ENCODE data around the gene GTF2H4. TPM values are rescaled to one million over a fixed set of nuclear protein-coding genes. Genes with fewer than 3 reads are reported as not detected.

GTF2H4 gene
- total and polyA plus RNA-seq, 2 of the 8 experiments (the other 6 are each of a cell fraction or from before 2014, with no cell fraction given) = 42.3 to 53.4 TPM

GRCh38 chr6:30948811-30949210 is 40.8 kb downstream of the GTF2H4 start:
- H4K5ac ChIP-seq (ENCODE audit: insufficient read length, low read depth, low read length) = no peak overlapping the region
- no peak overlapping the region for H3K4ac ChIP-seq (replicated peaks; ENCODE audit: insufficient read length, low read depth, low read length)
- H3K9ac ChIP-seq (replicated peaks in 1 of 4; ENCODE audit: extremely low read depth in 1 of 4, low read depth in 3 of 4, low read length in 3 of 4) = no peak overlapping the region
- FAIRE-seq (no peak), DNase-seq (ENCODE audit: low read depth in 1 of 2, low spot score in 2 of 2) (no peak)
- H3K9me3 ChIP-seq (ENCODE audit: insufficient read depth in 2 of 2, low read depth in 1 of 2, low read length in 1 of 2) = no peaks in the 10 kb centered on the region
- no peak overlapping the region for H3K14ac ChIP-seq (ENCODE audit: insufficient read length)
- H3K36me3 ChIP-seq (ENCODE audit: control insufficient read depth in 2 of 4, insufficient read depth in 4 of 4, low read length in 3 of 4) = no peaks in the 10 kb centered on the region
- CTCF ChIA-PET (ENCODE audit: partially characterized antibody) = no interaction called here
- H2AFZ ChIP-seq (ENCODE audit: low read length) = no peak overlapping the region
- no peak overlapping the region for H2BK5ac ChIP-seq (ENCODE audit: low read depth, low read length)
- H4K8ac ChIP-seq (ENCODE audit: extremely low read depth, insufficient read depth, low read length) = no peak overlapping the region
- H2AK5ac ChIP-seq (ENCODE audit: low read depth, low read length) = no peak overlapping the region
- H4K20me1 ChIP-seq (replicated peaks in 1 of 2; ENCODE audit: control insufficient read depth in 1 of 2, insufficient read depth in 2 of 2, low read length in 2 of 2) = no peaks in the 10 kb centered on the region
- H3K23me2 ChIP-seq (ENCODE audit: low read depth, low read length) = no peaks in the 10 kb centered on the region; the same call in 1 of the 2 replicates
- no peak overlapping the region for H3K27ac ChIP-seq (ENCODE audit: low read depth, low read length)
- no peaks in the 10 kb centered on the region for H3K79me2 ChIP-seq (ENCODE audit: control insufficient read depth in 1 of 2, insufficient read depth in 2 of 2, low read length in 2 of 2)
- no peak overlapping the region for H2BK120ac ChIP-seq (replicated peaks; ENCODE audit: low read depth, low read length)
- peaks cover 0 to 3% (median 0%) of the 10 kb centered on the region in 4 experiments; a peak in 1 of 7 replicates for H3K4me1 ChIP-seq (replicated peaks in 1 of 4; ENCODE audit: control insufficient read depth in 3 of 4, insufficient read depth in 4 of 4, low read length in 3 of 4)
- TF ChIP-seq EGR1 (IDR thresholded peaks at IDR 0.05; ENCODE audit: borderline replicate concordance, low read depth, low read length) = no peak
- TF ChIP-seq KDM4A (IDR thresholded peaks at IDR 0.05; ENCODE audit: low read depth, low read length, severe bottlenecking) = no peak
- no peak for TF ChIP-seq SAP30 (IDR thresholded peaks at IDR 0.05; ENCODE audit: insufficient read depth, insufficient replicate concordance, low read length)
- no peak for TF ChIP-seq TEAD4 (IDR thresholded peaks at IDR 0.05; ENCODE audit: low read depth, low read length)
- TF ChIP-seq GABPA (IDR thresholded peaks at IDR 0.05; ENCODE audit: borderline replicate concordance, insufficient read depth, low read length) = no peak
- no peak for TF ChIP-seq SIN3A (conservative IDR thresholded peaks at IDR 0.05 in 1 of 2, IDR thresholded peaks at IDR 0.05 in 1 of 2; ENCODE audit: low read depth in 1 of 2, low read length in 2 of 2)
- TF ChIP-seq POLR2AphosphoS5 (IDR thresholded peaks at IDR 0.05; ENCODE audit: low read depth, low read length) = no peak
- no peak for TF ChIP-seq RNF2 (IDR thresholded peaks at IDR 0.05; ENCODE audit: borderline replicate concordance, low read depth, low read length, missing control alignments, poor library complexity, severe bottlenecking)
- TF ChIP-seq BCL11A (IDR thresholded peaks at IDR 0.05; ENCODE audit: low read depth in 2 of 2, low read length in 2 of 2) = no peak
- TF ChIP-seq MAFK (IDR thresholded peaks at IDR 0.05; ENCODE audit: low read depth, low read length) = no peak
- no peak for TF ChIP-seq MAX (IDR thresholded peaks at IDR 0.05)
- no peak for TF ChIP-seq JUND (IDR thresholded peaks at IDR 0.05; ENCODE audit: low read length)
- no peak for TF ChIP-seq SP2 (IDR thresholded peaks at IDR 0.05; ENCODE audit: low read length)
- TF ChIP-seq CREB1 (IDR thresholded peaks at IDR 0.05) = no peak
- POLR2A ChIA-PET (ENCODE audit: partially characterized antibody) = interaction anchor here (0.5 kb wide), 1 partner anchor 239 kb away, joined by 3 read pairs; no protein-coding TSS in a partner anchor
- no peak overlapping the region for H4K91ac ChIP-seq (replicated peaks; ENCODE audit: insufficient read length, low read length)
- no peak overlapping the region for H3K56ac ChIP-seq (replicated peaks; ENCODE audit: insufficient read length, low read depth, low read length)
- no peaks in the 10 kb centered on the region for H3K79me1 ChIP-seq (ENCODE audit: low read depth, low read length)
- H3K4me3 ChIP-seq (ENCODE audit: extremely low read depth in 1 of 4, insufficient read depth in 2 of 4, low read depth in 3 of 4, low read length in 4 of 4) = no peak overlapping the region
- H2BK15ac ChIP-seq (ENCODE audit: low read length) = no peak overlapping the region
- no peak overlapping the region for H3K18ac ChIP-seq (ENCODE audit: extremely low read depth, low read length)
- no peak overlapping the region for H2BK12ac ChIP-seq (ENCODE audit: low read depth, low read length)
- H3K23ac ChIP-seq (ENCODE audit: insufficient read length) = no peak overlapping the region
- H2BK20ac ChIP-seq (ENCODE audit: low read length) = no peak overlapping the region
- 96% methylated on average over 6 of the region's 6 CpGs; no CpG with 5 or more reads in 1 of the 2 experiments for WGBS, 2 experiments (ENCODE audit: extremely low coverage in 1 of 2, insufficient coverage in 1 of 2, insufficient read length in 1 of 2, insufficient replicate concordance in 2 of 2, low coverage in 1 of 2, low lambda C conversion rate in 2 of 2, missing lambda C conversion rate in 1 of 2)
- H3K27me3 ChIP-seq (replicated peaks in 1 of 4; ENCODE audit: control insufficient read depth in 3 of 4, extremely low read depth in 1 of 4, insufficient read depth in 3 of 4, low read length in 3 of 4) = peaks cover 0 to 3% (median 0%) of the 10 kb centered on the region in 4 experiments; a peak in 1 of 7 replicates
- H3K4me2 ChIP-seq (ENCODE audit: insufficient read depth in 1 of 2, low read depth in 2 of 2, low read length in 2 of 2) = no peak overlapping the region

Measured in H1 (cell line).